ENCODE results near the gene IL2RA.
A peak's percentile ranks its signal among the peaks of the same experiment; 100 is the strongest.

Gene IL2RA

DNA sequence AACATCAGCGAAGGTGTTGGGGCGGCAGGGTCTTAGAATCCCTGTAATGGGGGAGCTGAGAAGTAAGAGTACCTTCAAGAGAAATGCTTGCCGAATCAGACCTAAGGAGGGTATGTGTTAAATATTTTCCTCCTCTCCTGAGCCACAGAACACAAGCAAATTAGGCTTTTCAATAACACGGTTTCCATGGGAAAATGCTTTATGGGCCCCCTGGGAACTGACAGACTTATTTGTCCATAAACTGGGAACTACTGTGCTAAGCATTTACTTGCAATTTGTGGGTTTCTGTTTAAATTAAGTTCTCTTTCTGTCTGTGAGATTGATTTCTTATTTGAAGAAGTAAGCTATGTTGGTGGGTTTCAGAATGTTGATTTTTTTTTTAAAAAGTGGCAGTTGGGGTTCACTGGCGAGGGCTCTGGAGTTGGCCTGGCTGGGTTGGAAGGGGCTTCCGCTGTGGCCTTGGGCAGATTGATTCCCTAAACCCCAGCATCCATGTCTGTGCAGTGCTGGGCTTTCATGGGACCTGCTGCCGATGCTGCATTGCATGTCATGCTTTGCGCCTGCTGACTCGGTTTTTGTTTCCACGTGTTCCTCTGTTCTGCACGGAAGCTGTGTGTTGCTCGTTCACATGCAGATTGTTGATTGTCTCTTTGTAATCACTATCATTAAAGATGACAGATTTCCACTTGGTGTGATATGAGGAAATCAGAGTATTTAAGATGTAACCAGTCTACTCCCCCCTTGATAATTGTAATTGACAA, 33.8 kb upstream of the IL2RA start:
- Histone ChIP-seq H3K9ac (ENCODE audit: low read depth, low read length) (no peak overlapping the region), H3K27me3 (ENCODE audit: insufficient read depth, low read length) (no peaks in the 10 kb centered on the region), H3K4me1 (ENCODE audit: insufficient read depth, low read length) (peaks cover 45% of the 10 kb centered on the region), H3K9me3 (ENCODE audit: insufficient read depth, low read depth, low read length) (no peaks in the 10 kb centered on the region), H3K27ac (ENCODE audit: low read length) (no peak overlapping the region), H3K4me3 (ENCODE audit: low read length) (no peak overlapping the region), H3K36me3 (ENCODE audit: insufficient read depth, low read depth, low read length) (peaks cover 17% of the 10 kb centered on the region; the same call in 1 of the 2 replicates)

GRCh38 chr10:6092731-6093130, 30.6 kb upstream of the IL2RA start:
- no peaks in the 10 kb centered on the region for H3K9me3 ChIP-seq (ENCODE audit: insufficient read depth, low read depth, low read length)
- H3K27ac ChIP-seq (ENCODE audit: low read length), result no peak overlapping the region
- no peaks in the 10 kb centered on the region; the same call in 1 of the 2 replicates for H3K27me3 ChIP-seq (ENCODE audit: insufficient read depth, low read length)
- H3K36me3 ChIP-seq (ENCODE audit: insufficient read depth, low read depth, low read length), result peaks cover 3% of the 10 kb centered on the region; the same call in 1 of the 2 replicates
- no peak overlapping the region for H3K9ac ChIP-seq (ENCODE audit: low read depth, low read length)
- H3K4me3 ChIP-seq (ENCODE audit: low read length), result no peak overlapping the region
- peaks cover 42% of the 10 kb centered on the region for H3K4me1 ChIP-seq (ENCODE audit: insufficient read depth, low read length)

DNA sequence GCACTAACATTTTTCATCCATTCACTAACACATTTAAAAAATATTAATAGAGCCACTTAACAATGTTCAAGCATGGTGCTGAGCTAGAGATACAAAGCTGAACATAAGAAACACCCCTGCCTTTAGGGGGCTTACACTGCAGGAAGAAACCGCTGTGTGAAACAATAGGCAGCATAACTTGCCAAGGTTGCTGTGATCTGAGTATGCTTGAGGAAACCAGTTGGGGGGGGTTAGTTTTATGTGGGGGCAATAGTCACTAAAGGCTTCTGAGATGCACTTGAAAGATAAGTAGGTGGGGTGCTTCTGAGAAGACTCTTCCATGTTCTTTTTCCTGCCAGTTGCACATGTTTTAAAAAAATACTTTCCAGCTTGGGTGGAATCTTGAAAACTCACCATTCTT, 29.5 kb upstream of the IL2RA start:
- Histone ChIP-seq H3K9ac (ENCODE audit: low read depth, low read length) (peak overlapping the region; percentile 39; the same call in 1 of the 2 replicates), H3K36me3 (ENCODE audit: insufficient read depth, low read depth, low read length) (no peaks in the 10 kb centered on the region), H3K27ac (ENCODE audit: low read length) (no peak overlapping the region), H3K4me3 (ENCODE audit: low read length) (peak overlapping the region; percentile 50), H3K4me1 (ENCODE audit: insufficient read depth, low read length) (peaks cover 38% of the 10 kb centered on the region), H3K9me3 (ENCODE audit: insufficient read depth, low read depth, low read length) (no peaks in the 10 kb centered on the region), H3K27me3 (ENCODE audit: insufficient read depth, low read length) (no peaks in the 10 kb centered on the region; the same call in 1 of the 2 replicates)

- no peak overlapping the region for H3K27ac ChIP-seq (ENCODE audit: low read length)
- peaks cover 26% of the 10 kb centered on the region for H3K4me1 ChIP-seq (ENCODE audit: insufficient read depth, low read length)
- H3K27me3 ChIP-seq (ENCODE audit: insufficient read depth, low read length), result no peaks in the 10 kb centered on the region; the same call in 1 of the 2 replicates
- H3K4me3 ChIP-seq (ENCODE audit: low read length), result peak overlapping the region; percentile 86
- H3K9me3 ChIP-seq (ENCODE audit: insufficient read depth, low read depth, low read length), result no peaks in the 10 kb centered on the region
- H3K9ac ChIP-seq (ENCODE audit: low read depth, low read length), result peak overlapping the region; percentile 78
- no peaks in the 10 kb centered on the region for H3K36me3 ChIP-seq (ENCODE audit: insufficient read depth, low read depth, low read length)
These were observed 27.4 kb upstream of the IL2RA start for GRCh38 chr10:6089334-6090219.

DNA sequence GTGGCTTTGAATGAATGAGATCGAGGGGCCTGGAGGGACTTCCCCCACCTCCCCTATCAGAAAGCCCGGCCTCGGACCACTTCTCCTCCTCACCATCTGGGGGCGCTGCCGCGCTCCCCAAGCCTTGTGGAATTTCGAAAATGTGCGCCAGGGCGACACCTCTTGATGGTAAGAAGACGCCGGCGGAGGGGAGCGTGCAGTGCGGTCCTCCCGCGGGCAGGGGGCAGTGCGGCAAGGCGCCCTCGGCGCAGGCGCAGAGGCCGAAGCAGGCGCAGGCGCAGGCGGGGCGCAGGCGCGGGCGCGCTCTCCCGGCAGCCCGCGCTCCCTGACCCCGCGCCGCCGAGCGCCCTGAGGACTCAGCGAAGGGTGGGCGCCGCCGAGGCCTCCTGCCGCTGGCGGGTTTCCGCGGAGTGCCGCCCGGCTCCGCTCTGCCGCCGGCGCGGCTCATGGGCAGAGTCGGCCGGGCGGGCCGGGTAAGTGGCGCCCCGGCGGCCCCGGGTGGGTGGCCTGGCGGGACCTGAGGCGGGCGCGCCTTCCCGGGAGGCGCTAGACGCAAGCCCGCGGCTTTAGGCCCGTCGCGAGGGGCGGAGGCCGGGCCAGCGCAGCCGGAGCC, 26.7 kb upstream of the IL2RA start, which contains the start of gene RBM17:
TSS of gene RBM17 (plus strand) at position 314 of the 613 bp plus-strand sequence. CDS start 8,032 bp downstream, outside the sequence.
- H3K9me3 ChIP-seq (ENCODE audit: insufficient read depth, low read depth, low read length), result no peaks in the 10 kb centered on the region
- H3K27me3 ChIP-seq (ENCODE audit: insufficient read depth, low read length), result no peaks in the 10 kb centered on the region; the same call in 1 of the 2 replicates
- H3K9ac ChIP-seq (ENCODE audit: low read depth, low read length), result peak within 1 kb of the TSS; percentile 78
- H3K36me3 ChIP-seq (ENCODE audit: insufficient read depth, low read depth, low read length), result no peaks in the 10 kb centered on the region
- H3K4me3 ChIP-seq (ENCODE audit: low read length), result peak within 1 kb of the TSS; percentile 86
- H3K27ac ChIP-seq (ENCODE audit: low read length), result no peak within 1 kb of the TSS
- peaks cover 26% of the 10 kb centered on the region for H3K4me1 ChIP-seq (ENCODE audit: insufficient read depth, low read length)

DNA sequence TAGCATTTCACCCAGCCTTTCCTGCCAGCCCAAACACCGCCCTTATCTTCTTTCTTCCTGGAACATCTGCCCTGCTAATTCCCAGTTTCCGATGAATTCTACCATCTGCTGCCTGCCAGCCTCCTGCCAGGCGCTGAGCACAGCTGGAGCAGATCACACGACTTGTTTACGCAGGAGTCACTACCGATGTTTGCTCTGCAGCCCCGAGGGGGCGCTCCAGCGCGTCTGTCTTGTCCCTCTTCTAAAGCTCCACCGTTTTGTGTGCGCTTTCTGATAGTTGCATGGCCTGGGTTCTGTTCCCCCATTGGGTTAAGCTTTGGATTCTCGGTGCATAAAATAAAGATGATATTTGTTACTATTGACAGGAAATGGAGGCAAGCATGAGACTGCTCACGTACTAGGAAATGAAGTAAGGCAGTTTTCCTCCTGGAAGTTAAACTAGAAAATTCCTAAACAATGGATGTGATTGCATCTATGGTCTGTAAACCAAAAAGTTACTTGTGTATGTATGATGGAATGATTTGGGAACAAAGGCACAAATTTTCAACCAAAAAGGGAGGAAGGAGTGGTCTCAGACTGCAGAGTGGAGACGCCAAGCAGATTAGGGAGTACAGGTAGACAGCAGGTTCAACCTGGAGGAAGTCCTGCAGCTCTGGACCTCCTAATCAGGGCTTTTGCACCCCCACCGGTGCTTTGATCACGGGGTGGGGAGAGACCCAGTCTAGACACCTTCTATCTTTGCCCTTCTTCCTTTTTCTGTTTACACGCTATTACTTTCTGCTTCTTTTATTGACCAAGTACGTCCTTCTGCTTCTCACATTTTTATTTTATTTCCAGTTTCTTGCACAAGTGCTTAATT, 24.4 kb upstream of the IL2RA start:
- Histone ChIP-seq H3K36me3 (ENCODE audit: insufficient read depth, low read depth, low read length) (no peaks in the 10 kb centered on the region), H3K9ac (ENCODE audit: low read depth, low read length) (no peak overlapping the region; the same call in 1 of the 2 replicates), H3K4me1 (ENCODE audit: insufficient read depth, low read length) (peaks cover 14% of the 10 kb centered on the region), H3K4me3 (ENCODE audit: low read length) (no peak overlapping the region), H3K27ac (ENCODE audit: low read length) (no peak overlapping the region), H3K9me3 (ENCODE audit: insufficient read depth, low read depth, low read length) (no peaks in the 10 kb centered on the region), H3K27me3 (ENCODE audit: insufficient read depth, low read length) (no peaks in the 10 kb centered on the region; the same call in 1 of the 2 replicates)

DNA sequence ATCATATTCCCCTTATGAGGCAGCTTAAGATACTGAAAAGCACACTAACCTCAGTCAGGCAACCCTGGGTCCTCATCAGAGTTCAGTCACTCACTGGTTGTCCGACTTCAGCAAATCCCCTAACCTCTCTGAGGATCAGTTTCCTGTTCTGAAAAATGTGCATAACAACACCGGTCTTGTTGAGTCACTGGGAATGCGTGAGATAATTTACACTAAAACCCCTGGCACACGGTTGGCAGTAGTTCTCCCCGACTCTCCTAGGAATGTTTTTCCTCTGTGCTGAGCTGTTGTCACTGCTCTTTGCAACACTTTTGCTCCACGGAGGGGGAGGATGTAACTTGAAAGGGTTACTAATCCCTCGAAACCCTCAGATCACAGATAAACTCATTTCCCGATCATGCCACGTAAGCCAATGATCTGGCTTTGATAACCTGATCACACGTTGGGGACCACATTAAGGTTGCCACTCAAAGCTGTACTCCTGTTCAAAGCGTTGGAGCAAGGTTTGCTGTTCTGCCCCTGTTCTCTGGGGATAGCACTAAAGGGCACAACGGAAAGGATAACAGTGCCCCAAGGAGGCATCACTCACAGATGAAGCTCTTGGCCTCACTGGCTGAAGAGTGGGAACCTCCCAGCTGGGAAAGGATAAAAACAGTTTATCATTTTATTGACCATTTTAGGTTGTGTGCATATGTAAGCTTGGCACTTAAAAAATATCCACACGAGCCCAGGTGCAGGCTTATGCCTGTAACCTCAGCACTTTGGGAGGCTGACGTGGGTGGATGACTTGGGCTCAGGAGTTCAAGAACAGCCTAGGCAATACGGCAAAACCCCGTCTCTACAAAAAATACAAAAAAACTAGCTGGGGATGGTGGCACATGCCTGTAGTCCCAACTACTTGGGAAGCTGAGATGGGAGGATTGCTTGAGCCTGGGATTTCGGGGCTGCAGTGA, 21.6 kb upstream of the IL2RA start:
- no peaks in the 10 kb centered on the region for H3K27me3 ChIP-seq (ENCODE audit: insufficient read depth, low read length)
- no peak overlapping the region for H3K4me3 ChIP-seq (ENCODE audit: low read length)
- no peak overlapping the region for H3K9ac ChIP-seq (ENCODE audit: low read depth, low read length)
- H3K36me3 ChIP-seq (ENCODE audit: insufficient read depth, low read depth, low read length), result no peaks in the 10 kb centered on the region
- H3K27ac ChIP-seq (ENCODE audit: low read length), result no peak overlapping the region
- H3K9me3 ChIP-seq (ENCODE audit: insufficient read depth, low read depth, low read length), result no peaks in the 10 kb centered on the region
- peaks cover 4% of the 10 kb centered on the region; the same call in 1 of the 2 replicates for H3K4me1 ChIP-seq (ENCODE audit: insufficient read depth, low read length)

- Histone ChIP-seq H3K27ac (ENCODE audit: low read length) (no peak overlapping the region), H3K4me3 (ENCODE audit: low read length) (no peak overlapping the region), H3K9ac (ENCODE audit: low read depth, low read length) (no peak overlapping the region), H3K9me3 (ENCODE audit: insufficient read depth, low read depth, low read length) (no peaks in the 10 kb centered on the region), H3K4me1 (ENCODE audit: insufficient read depth, low read length) (peaks cover 4% of the 10 kb centered on the region; the same call in 1 of the 2 replicates), H3K27me3 (ENCODE audit: insufficient read depth, low read length) (no peaks in the 10 kb centered on the region), H3K36me3 (ENCODE audit: insufficient read depth, low read depth, low read length) (no peaks in the 10 kb centered on the region)
These were observed 20.6 kb upstream of the IL2RA start for GRCh38 chr10:6082496-6083395.

GRCh38 chr10:6080417-6080973, 18.3 kb upstream of the IL2RA start:
- Histone ChIP-seq H3K27ac (ENCODE audit: low read length) (no peak overlapping the region), H3K36me3 (ENCODE audit: insufficient read depth, low read depth, low read length) (no peaks in the 10 kb centered on the region), H3K4me3 (ENCODE audit: low read length) (no peak overlapping the region), H3K4me1 (ENCODE audit: insufficient read depth, low read length) (no peaks in the 10 kb centered on the region), H3K27me3 (ENCODE audit: insufficient read depth, low read length) (no peaks in the 10 kb centered on the region; the same call in 1 of the 2 replicates), H3K9ac (ENCODE audit: low read depth, low read length) (no peak overlapping the region), H3K9me3 (ENCODE audit: insufficient read depth, low read depth, low read length) (no peaks in the 10 kb centered on the region)

Data from iPS-20b (cell line).